HL-60/S4 (cell line): ENCODE measurements around the gene BCL2L2.
"Not testable (repeated sequence)": the region's sequence is repeated elsewhere in the genome, so short reads cannot be mapped to it uniquely, and the experiment has no call there.

ENCODE experiments used
- in situ Hi-C: fragments of 300-500 bp; cut with MboI; formaldehyde crosslinking; loops from 2 replicates; pipeline ENCODE4 v1.14.3; 2022; ENCODE audit warnings: low sequenced_read_pairs

The BCL2L2 gene

GRCh38 chr14:23306412-23307145, at the start of gene BCL2L2:
Gene BCL2L2, plus strand, starts transcription at chr14:23306833. Its CDS starts 935 bp downstream, at chr14:23307768.
- in situ Hi-C loops, result no loop called here

GRCh38 chr14:23258256-23258655, 48.4 kb upstream of the BCL2L2 start:
- in situ Hi-C loops, result no loop called here

GRCh38 chr14:23259426-23259825, 47.2 kb upstream of the BCL2L2 start:
- in situ Hi-C loops, result no loop called here

GRCh38 chr14:23260849-23261248, 45.8 kb upstream of the BCL2L2 start:
- in situ Hi-C loops, result not testable (repeated sequence)

- in situ Hi-C loops, result no loop called here
Observed at GRCh38 chr14:23269193-23269592, 37.4 kb upstream of the BCL2L2 start.

GRCh38 chr14:23275412-23275811, 31.2 kb upstream of the BCL2L2 start:
- in situ Hi-C loops, result no loop called here

- in situ Hi-C loops, result no loop called here
Observed at GRCh38 chr14:23277189-23277588, 29.4 kb upstream of the BCL2L2 start.

GRCh38 chr14:23277928-23278327, 28.7 kb upstream of the BCL2L2 start:
- in situ Hi-C loops, result not testable (repeated sequence)

GRCh38 chr14:23281247-23281646, 25.4 kb upstream of the BCL2L2 start:
- in situ Hi-C loops, result no loop called here

- in situ Hi-C loops, result no loop called here
Observed at GRCh38 chr14:23284654-23285529, 21.7 kb upstream of the BCL2L2 start.

- in situ Hi-C loops, result no loop called here
Observed at GRCh38 chr14:23285530-23286019, 21.1 kb upstream of the BCL2L2 start.

- in situ Hi-C loops, result no loop called here
Observed at GRCh38 chr14:23286020-23286901, 20.4 kb upstream of the BCL2L2 start, which contains the start of gene HOMEZ. Gene HOMEZ, minus strand, starts transcription at chr14:23286132. Its CDS starts 180 bp downstream, at chr14:23285952.

GRCh38 chr14:23286902-23287479, 19.6 kb upstream of the BCL2L2 start:
- in situ Hi-C loops, result no loop called here

GRCh38 chr14:23294734-23295561, 11.7 kb upstream of the BCL2L2 start:
- in situ Hi-C loops, result no loop called here

- in situ Hi-C loops, result no loop called here
Observed at GRCh38 chr14:23296012-23296777, 10.4 kb upstream of the BCL2L2 start.

GRCh38 chr14:23297096-23297495, 9.5 kb upstream of the BCL2L2 start:
- in situ Hi-C loops, result no loop called here

- in situ Hi-C loops, result no loop called here
Observed at GRCh38 chr14:23297611-23298277, 8.9 kb upstream of the BCL2L2 start.
